CD4-positive, alpha-beta T cell treated with Interleukin-6 at 100 ng/mL for 8 hours (primary cell): ENCODE results near the gene DIP2B.

Experiments
- DNase-seq: peaks from one replicate; pipeline ENCODE4 v3.0.0-alpha.2; 2020; ENCODE audit warnings: mixed read lengths, low spot score

DIP2B gene

DNA sequence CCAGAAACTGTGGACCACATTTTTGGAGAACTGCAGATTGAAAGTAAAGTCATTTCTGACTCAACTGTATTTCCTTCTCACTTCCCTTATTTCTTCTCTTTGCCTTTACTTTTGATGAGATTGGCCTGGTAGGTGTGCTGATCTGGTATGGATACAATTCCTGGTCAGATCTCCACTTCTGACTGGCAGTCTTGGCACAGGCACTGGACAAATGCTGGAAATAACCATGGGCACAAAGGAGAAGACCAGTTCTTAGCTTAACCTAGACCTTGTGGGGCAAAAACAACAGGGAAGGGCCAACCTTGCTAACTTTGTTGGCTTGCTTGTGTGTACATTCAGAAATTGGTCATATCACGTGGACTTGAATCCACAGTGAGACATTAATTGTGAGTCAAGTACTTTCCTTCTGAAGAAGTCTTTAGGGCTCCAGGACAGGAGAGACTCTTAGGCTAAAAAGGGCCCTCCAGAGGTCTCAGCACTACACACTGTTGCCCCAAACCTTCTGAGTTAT, 75.0 kb downstream of the DIP2B start:
- DNase-seq, result no peak

DNA sequence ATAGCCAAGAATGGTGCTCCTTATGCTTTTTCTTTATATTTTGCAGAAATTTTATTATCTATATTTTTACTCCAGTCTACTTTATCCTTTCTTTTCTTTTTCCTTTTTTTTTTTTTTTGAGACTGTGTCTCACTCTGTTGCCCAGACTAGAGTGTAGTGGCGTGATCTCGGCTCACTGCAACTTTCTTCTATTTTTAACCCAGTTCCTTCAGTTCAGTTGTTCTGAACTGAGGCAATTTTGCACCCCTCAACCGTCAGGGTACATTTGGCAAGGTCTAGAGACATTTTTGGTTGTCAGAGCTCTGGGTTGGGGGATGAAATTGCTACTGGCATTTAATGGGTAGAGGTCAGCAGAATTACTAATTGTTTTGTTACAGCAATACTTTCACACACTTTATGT, 75.7 kb downstream of the DIP2B start:
- DNase-seq, result no peak

DNA sequence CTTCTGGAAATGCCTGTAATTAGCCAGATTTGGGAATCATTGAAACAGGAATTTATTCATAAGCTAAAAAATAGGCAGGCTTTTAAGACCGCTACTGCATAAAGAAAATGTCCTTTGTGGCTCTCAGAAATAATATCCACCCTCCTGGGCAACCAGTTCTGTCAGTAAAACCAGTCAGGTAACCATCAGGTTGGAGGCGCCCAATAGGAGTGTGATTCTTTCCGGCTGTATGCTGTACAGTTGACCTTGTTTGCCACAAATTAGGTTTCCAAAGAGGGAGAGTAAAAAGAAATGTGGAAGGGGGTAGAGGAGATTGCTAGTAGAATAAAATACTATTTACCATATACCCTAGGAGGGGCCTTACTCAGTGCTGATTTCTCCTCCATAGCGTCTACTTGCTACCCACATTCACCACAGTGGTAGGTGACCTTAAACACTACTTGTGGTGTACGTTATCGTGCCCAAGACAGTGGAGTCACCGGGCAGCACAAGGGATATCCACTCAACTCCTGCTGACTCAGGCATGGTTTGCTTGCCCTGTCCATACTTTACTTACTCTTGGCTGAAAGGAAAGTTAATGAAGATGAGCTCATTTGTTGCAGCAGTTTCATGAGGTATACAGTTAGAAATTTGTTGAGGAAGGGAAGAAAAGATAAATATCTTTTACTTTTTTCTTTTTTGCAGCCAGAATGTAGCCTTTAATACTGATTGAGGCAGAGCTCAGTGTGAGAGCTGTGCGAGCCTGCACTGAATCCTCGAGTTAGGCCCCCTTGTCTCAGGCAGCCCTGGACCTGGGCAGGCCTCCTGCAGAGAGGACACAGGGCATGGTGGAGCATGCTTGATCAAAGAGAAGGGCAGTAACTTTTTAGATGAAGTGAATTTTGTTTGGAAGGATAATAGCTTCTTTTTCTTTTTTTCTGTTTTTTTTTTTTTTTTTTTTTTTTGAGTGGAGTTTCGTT, 76.7 kb downstream of the DIP2B start:
- DNase-seq, result no peak

DNA sequence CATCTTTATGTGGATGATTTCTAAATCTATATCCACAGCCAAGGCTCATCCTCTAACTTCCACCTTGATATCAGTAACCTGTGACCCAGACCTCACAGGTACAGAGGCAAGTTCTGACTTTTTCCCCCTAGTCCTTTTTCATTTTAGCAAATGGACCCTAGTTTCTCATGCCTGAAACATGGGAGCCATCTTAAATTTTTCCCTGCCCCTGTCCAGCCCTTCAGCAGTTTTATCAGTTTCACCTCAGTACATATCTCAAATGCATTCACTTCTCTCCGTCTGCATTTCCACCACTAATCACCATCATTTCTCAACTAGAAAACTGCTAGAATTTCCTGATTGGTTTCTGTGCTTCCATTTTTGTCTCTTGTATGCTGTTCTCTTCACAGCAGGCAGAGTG, 79.3 kb downstream of the DIP2B start:
- no peak for DNase-seq

DNA sequence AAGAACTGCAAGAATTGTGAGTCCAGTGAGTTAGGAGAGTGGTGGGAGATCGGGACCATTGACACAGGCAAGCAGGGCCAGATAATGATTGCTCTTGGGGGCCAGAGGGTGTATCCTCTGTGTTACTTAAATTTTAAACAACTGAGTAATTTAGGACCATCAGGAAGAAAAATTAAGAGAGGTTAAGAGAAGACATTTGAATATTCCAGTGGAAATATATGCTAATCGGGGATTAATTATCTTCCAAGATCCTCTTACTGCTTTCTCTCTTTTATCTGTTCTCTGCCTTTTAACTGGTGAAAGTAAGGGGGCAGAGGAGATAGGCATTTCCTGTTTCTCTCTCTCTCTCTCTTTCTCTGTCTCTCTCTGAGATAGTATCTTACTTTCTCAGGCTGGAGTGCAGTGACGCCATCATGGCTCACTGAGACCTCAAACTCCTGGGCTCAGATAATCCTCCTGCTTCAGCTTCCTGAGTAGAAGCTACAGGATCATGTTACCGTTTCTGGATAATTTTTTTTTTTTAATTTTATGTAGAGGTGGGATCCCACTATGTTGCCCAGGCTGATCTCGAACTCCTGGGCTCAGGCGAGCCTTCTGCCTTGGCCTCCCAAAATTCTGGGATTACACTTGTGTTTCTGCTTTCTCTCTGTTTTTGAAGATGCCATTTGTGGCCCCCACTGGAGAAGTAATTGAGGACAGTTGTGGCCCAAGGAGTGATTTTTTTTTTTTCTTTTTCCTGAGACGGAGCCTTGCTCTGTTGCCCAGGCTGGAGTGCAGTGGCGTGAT, 85.1 kb downstream of the DIP2B start:
- DNase-seq, result peak; percentile 13

DNA sequence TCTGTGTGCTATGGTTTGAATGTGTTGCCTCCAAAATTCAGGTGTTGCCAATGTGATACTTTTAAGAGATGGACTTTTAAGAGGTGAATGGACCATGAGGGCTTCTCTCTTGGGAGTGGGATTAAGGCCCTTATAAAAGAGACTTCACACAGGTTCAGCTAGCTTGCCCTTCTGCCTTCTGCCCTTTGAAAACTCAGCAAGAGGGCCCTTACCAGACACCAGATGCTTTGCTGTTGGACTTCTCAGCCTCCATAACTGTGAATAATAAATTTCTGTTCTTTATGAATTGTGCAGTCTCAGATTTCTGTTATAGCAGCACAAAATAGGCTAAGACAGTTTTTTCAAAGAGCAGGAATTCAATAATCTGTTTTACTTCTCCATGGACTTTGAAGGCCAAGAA, 86.1 kb downstream of the DIP2B start:
- DNase-seq, result no peak

DNA sequence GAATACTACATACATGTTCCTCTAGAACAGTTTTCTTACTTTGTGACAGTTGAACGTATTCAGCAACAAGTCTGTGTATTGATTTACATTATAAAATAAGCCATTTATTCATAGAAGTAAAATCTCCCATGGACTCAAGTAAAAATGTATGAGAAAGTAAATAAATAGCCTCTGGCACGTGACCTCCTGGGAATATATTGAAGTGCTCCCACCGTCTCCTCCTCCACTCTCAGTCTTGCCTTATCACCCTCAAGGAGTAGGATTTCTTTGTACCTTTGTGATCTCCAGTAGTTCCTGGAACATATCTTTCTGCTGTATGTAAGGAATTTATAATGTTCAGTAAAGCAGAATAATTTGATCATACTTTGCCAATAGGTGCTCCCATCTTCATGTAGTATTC, 90.9 kb downstream of the DIP2B start:
- DNase-seq, result no peak

DNA sequence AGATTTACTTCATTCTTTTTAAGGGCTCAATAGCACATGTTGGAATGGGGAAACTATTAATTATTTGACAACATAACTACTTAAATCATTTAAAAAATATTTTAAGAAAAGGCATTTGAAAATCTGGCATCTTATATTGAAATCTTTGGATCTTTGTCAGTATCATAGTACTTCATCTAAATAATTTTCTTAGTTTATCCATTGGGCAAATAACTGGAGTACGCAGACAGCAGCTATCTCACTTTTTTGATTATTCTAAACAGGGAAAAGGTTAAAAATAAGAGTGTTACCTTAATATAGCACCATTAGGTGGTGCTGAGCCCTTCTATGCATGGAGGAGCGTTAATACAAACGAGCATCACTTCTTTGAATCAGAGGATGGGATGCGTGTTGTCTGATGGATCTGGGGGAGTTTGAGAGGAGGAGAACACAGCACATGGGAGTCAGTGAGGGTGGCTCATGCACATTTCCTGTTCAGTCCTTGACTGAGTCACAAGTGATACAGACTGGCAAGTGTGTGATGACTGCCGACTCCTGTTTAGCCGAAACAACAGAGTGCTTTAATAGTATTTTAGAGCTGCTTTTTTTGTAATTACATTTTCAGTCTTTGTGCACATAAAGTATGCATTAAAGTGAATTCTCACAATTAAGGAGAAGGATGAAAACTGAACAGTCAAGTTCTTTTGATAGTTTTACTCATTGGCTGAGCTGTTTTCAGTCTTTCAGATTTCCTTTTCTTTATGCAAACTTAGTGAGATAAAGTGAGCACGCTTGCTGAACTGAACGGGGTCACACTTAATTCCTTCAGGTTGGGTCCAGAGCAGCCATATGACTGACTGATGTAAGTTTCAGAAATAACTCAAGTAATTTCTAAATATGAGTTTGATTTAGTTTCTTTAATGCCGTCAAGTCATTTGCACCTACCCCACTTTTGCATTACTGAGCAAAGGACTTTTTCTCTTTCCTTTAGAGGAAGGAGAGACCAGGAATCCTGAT, 92.7 kb downstream of the DIP2B start:
- DNase-seq, result peak; percentile 46

DNA sequence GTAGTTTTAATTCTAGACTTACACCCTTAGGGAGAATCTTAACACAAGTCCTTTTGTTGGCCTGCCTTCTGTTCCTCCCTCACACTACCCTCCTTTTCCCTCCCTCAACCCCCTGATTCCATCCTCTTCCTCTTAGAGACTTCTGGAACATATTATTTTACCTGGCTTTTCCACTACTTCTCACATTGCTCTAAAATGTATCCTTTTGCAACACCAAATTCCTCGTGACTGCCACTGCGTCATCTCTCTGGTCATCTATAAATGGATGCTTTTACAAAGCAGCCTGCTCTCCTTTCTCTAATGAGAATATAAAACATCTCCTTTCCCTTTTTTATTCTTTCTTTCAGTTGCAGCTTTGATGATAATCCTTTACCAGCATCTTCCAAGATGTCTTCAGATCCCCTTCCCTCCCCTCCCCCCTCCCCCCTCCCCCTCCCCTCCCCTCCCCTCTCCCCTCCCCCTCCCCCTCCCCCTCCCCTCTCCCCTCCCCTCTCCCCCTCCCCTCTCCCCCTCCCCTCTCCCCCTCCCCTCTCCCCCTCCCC, 93.6 kb downstream of the DIP2B start:
- no peak for DNase-seq

DNA sequence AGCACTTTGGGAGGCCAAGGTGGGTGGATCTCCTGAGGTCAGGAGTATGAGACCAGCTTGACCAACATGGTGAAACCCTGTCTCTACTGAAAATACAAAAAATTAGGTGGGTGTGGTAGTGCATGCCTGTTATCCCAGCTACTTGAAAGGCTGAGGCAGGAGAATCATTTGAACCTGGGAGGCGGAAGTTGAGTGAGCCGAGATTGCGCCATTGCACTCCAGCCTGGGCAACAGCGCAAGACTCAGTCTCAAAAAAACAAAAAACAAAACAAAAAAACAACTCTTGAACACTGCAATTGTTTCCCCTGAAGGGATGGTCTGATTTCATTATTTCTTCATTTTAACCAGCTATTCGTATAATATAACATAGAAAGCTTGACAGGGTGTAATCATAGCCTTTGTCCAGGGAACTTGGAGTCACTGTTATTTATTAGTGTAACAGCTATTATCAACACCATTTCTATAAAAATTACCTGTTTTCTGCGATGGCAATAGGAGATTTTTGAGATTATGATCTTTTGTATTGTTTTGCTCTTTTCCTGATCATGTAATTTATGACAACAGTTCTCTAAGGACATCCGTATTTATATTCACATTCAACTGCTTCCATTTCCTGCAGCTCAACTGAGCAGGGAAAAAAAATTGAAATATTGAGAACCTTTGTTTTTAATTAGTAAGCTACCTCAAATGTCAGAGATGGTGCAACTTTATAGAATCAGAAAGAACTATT, 94.7 kb downstream of the DIP2B start:
- DNase-seq, result no peak

DNA sequence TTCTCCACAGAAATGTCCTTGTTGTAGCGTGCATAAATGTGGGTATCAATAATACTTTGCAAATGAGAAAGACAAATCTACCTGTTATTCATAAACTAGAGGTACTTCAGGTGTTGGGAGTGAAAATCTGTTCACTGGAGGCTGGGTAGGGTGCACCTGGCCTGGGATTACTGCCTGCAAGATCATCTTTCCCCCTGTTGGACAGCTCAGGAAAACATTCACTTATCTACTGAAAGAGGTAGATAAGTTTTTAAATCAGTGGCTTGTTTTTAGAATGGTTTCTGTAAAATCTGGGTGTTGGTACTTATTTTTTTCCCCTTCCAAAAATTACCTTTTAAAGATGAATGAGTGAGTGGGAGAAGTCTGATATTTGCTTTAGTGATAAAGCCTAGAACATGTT, 95.6 kb downstream of the DIP2B start:
- DNase-seq, result no peak

DNA sequence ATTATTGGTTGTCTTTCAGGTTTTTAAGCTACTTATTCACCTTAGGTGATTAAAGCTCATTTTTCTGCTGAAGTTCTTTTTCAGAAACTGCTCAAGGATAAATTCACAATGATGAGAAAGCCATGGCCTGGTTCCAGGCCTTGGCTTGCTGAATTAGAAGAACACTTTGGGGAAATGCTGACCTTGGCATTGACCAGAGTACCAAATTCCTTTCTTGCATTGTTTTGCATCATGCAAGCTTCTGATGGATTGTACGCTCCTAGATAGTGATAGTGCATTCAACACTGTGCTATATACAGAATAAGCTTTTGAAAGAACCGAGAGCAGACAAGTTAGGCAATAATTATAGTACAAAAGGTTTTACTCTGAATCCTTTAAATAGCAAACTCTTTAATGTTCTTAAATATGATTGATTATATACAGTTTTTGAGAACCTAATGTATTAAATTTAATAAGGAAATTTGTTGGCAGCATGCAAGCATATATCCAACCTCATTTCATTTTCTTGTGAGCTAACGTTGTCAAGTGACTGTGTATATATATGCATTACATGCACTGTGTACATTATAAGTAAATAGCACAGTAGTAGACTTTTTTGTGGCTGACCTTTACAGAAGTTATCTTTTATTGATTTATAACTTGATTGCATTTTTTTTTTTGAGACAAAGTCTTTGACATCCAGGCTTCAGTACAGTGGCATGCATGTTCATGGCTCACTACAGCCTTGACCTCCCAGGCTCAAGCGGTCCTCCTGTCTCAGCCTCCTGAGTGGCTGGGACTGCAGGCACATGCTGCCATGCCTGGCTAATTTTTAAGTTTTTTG, 99.2 kb downstream of the DIP2B start:
- no peak for DNase-seq

DNA sequence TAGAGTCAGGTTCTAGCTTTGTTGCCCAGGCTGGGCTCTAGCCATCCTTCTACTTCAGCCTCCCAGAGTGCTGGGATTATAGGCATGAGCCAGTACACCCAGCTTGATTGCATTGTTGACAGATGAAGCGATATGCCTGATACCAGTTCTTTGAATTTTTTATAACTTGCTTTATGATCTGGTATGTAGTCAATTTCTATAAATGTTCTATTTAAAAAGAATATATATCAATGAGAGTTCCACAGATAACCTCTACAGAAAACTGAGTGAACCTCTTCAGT, 99.8 kb downstream of the DIP2B start:
- DNase-seq, result no peak

DNA sequence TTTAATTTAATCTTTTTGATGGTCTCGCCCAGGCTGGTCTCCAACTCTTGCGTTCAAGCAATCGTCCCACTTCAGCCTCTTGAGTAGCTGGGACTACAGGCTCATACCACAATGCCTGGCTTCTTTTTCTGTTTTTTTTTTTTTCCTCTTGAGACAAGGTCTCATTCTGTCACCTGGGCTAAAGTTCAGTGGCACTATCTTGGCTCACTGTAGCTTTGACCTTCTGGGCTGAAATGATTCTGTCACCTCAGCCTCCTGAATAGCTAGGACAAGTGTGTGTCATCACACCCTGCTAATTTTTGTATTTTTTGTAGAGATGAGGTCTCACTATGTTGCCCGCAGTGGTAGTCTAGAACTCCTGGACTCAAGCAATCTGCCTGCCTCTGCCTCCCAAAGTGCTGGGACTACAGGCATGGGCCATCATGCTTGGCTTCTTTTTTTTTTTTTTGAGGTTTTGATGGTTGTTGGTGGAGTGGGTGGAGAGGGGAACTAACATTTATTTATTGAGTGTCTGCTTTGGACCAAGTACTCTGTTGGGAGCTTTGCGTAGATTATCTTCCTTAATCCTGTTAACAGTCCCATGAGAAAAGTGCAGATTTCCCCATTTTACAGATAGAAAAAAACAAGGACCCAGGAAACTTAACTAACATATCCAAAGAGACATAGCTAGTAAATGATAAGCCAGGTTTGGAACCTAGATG, 102.0 kb downstream of the DIP2B start:
- DNase-seq, result no peak

DNA sequence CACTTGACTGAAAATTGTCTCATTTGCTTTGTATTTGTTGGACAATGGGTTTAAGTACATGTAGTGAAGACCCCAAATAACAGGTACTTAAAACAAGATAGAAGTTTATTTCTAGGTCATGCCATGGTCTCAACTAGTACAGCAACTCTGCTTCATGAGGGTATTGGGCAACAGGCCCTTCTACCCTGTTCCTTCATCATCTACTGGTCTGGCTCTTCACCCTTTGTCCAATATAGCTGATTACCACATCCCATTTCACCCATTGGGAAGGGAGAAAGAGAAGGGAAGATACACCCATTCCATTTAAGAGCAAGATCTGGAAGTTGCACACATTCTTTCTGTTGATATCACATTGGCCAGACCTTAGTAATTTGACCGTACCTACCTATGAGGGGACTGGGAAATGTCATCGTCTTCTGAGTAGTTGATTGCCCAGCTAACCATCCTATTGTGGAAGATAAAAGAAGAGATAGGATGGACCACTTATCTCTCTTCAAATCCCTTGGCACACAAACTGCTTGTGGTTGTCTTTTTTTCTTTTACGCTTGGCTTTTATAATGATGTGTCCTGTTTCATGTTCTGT, 104.6 kb downstream of the DIP2B start:
- DNase-seq, result no peak

DNA sequence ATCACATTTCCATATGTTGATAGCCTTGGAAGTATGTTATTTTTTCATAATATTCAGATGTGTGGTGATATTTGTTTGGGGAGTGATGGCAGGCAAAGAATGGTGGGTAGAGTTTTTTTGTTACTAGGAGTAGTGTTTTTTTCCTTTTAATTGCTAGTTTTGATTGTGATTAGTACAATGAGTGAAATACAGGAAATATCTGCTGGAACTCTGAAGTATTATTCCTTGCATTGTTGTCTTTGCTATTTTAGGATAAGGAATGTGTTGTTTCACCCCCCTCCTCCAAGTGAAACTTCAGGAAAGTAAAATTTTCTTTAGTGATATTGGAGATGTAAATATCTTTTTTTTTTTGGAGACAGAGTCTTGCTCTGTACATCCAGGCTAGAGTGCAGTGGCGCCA, 105.4 kb downstream of the DIP2B start:
- DNase-seq, result no peak

DNA sequence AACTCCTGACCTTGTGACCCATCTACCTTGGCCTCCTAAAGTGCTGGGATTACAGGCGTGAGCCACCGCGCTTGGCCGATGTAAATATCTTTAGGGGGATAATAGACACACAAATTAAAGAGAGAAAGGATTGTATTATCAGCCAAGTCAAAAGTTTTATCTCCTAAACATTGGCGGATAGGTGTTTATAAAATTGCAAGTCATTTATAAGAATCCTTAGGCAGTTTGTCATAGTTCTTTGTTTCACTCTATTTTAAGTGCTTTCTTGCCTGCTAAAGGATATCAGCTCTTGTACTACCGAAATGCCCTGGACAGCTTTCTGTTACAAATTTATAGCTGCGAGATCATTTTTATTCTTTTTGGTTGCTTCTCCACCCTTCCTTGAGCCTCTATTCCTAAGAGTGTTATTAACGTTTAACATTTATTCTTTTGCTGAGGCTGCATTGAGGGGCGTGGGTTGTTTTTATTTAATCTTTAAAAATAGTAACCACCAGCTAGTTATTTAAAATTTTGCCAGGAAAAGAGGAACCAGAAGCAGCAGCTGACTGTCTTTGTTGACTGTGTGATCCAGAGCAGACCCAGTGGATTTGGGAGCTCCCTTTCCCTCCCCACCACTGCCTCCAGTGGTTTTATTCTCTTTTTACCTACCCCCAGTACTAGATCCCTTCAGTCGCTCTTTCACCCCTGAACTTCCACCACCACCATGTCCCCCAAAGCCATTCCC, 106.4 kb downstream of the DIP2B start:
- DNase-seq, result no peak

DNA sequence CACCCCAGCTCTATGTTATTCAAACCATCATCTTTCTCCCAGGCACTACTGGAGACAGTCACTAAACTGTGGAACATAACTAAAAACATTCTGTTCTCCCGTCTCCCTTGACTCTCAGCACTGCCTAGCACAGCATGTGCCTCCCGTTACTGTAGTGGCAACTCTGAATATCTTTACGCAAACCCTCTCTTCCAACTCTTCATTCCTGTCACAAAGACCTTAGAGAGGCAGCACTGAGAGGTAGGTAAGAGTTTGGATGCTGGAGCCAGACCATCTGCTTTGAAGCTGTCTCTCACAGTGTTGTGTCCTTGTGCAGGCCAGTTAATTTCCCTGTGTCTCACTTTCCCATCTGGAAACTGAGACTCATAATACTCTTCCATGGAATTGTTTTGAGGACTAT, 108.1 kb downstream of the DIP2B start:
- no peak for DNase-seq
